Measurements from ENCODE around the gene TFF1. TPM values are rescaled to one million over a fixed set of nuclear protein-coding genes. Genes with fewer than 3 reads are reported as not detected.

The TFF1 gene
- total RNA-seq, 1 experiment from 2014 or later: not detected

- no peak for DNase-seq (ENCODE audit: low read depth)
Measured at GRCh38 chr21:42317826-42318746, 48.2 kb downstream of the TFF1 start.

- no peak for DNase-seq (ENCODE audit: low read depth)
Measured at GRCh38 chr21:42317341-42317741, 49.0 kb downstream of the TFF1 start.

- no peak for DNase-seq (ENCODE audit: low read depth)
Measured at GRCh38 chr21:42316891-42317290, 49.4 kb downstream of the TFF1 start.

- DNase-seq (ENCODE audit: low read depth): peak; percentile 40
Measured at GRCh38 chr21:42315296-42315891, 50.9 kb downstream of the TFF1 start, which contains the start of gene TFF3. TSS of gene TFF3 (minus strand) at chr21:42315409. CDS start at chr21:42315374, 35 bp downstream.

- DNase-seq (ENCODE audit: low read depth): no peak
Measured at GRCh38 chr21:42314616-42315295, 51.6 kb downstream of the TFF1 start.

- no peak for DNase-seq (ENCODE audit: low read depth)
Measured at GRCh38 chr21:42313501-42313969, 52.8 kb downstream of the TFF1 start.

- DNase-seq (ENCODE audit: low read depth): no peak
Measured at GRCh38 chr21:42312626-42313104, 53.7 kb downstream of the TFF1 start.

Other genes with a start within 250 kb of the TFF1 start
- gene ABCG1, start 147.4 kb downstream of the TFF1 start, total RNA-seq (2014; rRNA removed; shearing (Covaris generic)): not detected in 2 replicates
- gene TFF3, start 51.1 kb downstream of the TFF1 start, total RNA-seq (2014; rRNA removed; shearing (Covaris generic)): 0.29 and 2.6 TPM in 2 replicates
- gene TFF2, start 15.5 kb downstream of the TFF1 start, total RNA-seq (2014; rRNA removed; shearing (Covaris generic)): not detected in 2 replicates
- not detected in 2 replicates for gene TMPRSS3, start 29.5 kb upstream of the TFF1 start, total RNA-seq (2014; rRNA removed; shearing (Covaris generic))
- not detected in 2 replicates for gene UBASH3A, start 37.4 kb upstream of the TFF1 start, total RNA-seq (2014; rRNA removed; shearing (Covaris generic))
- 0.12 TPM in 1 of 2 replicates, not detected in the other for gene RSPH1, start 129.7 kb upstream of the TFF1 start, total RNA-seq (2014; rRNA removed; shearing (Covaris generic))
- gene SLC37A1, start 147.3 kb upstream of the TFF1 start, total RNA-seq (2014; rRNA removed; shearing (Covaris generic)): 0.24 TPM in 1 of 2 replicates, not detected in the other